NCI-H510A (cell line): ENCODE results near the gene PLB1.

Experiments
- DNase-seq: peaks from one replicate; lab custom pipeline; 2025; lab: John Stamatoyannopoulos, UW

PLB1 gene

GRCh38 chr2:28590496-28591301 lies 94.8 kb downstream of the PLB1 start:
- DNase-seq: no peak

- DNase-seq: no peak
Observed at GRCh38 chr2:28591711-28592335, 96.0 kb downstream of the PLB1 start.

DNA sequence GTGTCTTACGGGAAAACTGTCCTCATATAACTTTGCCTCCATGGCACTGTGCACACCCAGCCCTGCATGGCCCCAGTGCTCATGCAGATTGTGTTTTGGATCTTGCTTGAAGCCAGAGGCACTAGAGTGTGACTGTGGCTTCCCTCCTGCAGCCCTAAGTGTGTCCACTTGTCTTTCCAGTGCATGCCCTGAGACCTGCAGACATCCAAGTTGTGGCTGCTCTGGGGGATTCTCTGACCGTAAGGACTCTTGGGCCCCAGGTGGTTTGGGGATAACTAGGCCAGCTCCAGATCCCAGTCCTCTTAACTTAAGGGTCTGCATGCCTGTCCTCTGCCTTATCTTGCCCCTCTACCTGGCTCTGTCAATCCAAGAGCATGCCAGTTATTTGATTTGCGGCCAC lies 96.6 kb downstream of the PLB1 start:
- DNase-seq: no peak

DNA sequence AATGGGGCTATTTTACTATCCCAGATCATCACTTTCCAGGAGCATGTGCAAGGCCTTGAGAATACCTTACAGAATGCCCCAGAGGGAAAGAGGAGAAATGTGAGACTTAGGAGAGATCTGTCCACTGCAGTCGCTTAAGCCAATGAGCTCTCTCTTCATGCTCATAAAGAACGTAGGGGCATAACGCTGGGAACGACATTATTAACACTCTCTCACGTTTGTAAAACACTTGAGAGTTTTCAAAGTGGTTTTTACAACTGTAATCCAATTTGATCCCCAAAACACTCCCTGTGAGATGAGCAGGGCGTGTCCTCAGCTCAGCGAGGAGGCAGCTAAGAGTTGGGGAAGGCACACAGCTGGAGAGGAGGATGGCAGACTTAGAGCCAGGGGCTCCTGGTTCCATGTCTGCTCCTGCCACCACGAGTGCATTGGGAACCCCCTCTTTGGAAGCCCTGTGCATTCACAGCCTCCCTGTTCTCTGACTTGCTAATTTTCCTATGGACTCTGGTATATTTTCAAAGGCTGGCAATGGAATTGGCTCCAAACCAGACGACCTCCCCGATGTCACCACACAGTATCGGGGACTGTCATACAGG lies 97.4 kb downstream of the PLB1 start:
- DNase-seq: no peak

DNA sequence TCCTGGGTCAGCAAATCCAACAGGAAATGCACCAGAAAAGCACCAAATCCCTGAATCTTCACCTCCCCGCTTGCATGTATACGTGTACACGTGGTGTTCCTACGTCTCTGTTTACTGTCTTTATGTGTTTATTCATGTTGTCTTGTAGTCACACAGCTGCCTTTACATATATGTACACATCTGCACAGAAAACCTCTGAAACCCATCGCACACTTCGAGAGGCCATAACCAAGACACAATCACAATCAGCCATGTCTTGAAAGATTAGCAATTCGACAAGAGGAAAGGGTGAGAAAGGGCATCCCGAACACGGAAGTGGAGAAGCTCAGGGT lies 98.1 kb downstream of the PLB1 start:
- DNase-seq: no peak

DNA sequence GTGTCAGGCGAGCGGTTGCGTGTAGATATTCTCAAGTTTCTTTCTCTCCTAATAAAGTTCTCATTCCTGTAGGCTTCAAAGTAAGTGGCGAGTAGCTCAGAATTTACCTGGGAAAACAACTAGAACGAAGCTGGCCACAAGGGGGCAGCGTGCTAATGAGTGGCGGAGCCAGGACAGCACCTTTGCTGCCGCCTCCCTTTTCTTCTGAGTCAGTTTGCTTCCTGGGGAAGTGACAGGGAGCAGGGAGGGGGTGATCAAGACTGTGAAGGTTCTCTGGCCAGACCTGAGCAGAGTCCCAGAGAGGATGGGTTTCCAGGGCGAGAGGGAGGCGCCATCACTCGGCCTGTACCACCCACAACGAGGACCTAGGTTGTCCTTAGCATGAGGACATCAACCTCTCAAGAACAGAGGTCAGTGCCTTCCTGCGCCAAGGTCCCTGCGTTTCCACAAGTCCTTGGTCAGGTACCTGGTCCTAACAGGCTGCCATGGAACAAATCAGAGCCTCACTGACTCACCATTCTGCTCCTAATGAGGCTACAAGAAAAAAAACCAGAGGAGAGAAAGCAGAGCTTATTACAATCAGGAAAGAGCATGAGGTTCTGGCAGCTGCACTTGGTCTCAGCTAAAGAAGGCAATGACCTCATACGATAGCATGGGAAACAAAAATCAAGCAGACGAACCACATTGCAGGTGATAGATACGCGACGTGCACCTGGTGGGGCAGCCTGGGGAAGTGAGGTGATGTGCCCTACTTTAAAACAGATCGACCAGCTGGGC lies 98.7 kb downstream of the PLB1 start:
- DNase-seq: peak; percentile 72

DNA sequence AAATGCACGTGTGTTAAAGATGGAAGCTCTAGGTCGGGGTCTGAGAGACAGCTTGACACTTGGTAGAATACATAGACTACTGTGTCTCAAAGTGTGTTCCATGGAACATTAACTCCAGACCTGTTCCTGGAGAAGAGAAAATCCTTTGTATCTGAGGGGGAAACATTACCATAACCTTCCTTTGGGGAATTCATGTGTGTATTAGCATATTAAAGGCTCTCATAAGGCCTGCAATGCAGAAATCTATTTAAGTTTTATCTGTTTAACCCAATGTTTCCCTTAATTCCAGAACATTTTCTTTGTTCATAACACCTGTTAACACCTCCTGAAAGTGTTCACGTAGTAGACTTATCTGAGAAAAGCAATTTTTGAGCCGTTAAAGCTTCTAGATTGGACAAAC lies 99.5 kb downstream of the PLB1 start:
- no peak for DNase-seq

GRCh38 chr2:28598484-28598883 lies 102.6 kb downstream of the PLB1 start:
- no peak for DNase-seq

- DNase-seq: no peak
Observed at GRCh38 chr2:28600181-28600580, 104.3 kb downstream of the PLB1 start.

DNA sequence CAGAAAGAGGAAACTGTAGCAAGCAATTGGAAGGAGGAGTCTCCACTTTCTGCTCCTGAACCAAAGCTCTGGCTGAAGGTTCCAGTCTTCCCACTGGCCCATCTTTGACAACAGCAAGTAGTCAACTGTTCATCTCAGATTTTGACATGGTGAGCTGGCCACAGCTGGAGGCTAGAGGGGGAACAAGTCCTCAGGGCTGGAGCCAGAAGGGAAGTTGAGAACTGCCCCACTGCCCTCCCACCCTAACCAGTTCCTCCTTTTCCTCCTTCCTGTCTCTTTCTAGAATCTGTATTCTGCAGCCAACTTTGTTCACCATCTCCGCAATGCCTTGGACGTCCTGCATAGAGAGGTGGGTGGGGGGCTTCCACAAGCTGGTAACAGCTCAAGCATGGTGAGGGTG lies 105.8 kb downstream of the PLB1 start:
- no peak for DNase-seq

GRCh38 chr2:28602136-28602660 lies 106.3 kb downstream of the PLB1 start:
- no peak for DNase-seq

- no peak for DNase-seq
Observed at GRCh38 chr2:28602751-28603639, 107.1 kb downstream of the PLB1 start.

GRCh38 chr2:28603821-28604220 lies 108.0 kb downstream of the PLB1 start:
- no peak for DNase-seq

DNA sequence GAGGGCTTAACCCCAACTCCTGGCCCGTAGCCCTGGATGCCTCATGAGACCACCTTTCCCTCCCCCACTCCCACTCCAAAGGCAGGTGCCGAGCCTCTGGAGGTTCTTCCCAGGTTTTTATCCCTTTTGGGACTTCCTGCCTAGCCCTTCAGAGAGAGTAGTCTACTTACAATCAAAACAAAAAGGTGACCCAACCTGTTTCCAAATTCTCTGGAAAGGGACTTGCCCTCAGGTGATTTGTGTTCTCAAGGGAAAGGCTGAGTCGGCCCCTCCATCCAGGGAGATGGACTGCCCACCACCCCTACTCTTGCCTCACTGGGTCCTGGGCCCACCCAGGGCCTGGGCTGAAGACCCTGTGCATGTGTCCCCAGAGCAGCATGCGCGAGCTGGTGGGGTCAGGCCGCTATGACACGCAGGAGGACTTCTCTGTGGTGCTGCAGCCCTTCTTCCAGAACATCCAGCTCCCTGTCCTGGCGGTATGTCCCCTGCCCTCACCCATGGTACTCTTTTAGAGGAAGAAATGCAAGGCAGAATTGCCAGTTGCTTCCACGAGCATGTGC lies 108.5 kb downstream of the PLB1 start:
- DNase-seq: no peak

DNA sequence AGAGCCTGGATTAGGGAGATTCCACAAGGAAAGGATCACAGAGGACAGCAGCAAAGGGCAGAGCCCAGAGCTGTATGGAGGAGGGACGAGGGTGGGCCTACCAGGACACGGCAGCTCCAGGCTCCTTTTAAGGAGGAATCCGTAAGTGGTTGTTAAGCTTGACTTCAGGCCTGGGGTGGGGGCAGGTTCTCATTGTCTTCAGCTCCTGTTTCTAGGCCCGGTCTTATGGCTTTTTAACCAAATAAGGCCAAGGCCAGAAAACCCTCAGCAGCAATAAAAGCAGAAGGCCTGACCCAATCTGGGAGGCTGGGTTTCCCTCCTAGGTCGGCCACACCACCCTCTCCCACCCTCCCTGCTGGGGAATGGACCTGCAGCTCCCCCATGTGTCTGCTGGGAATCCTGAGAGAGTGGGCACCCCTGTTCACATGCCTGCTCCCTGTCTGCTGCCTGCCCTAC lies 111.2 kb downstream of the PLB1 start:
- DNase-seq: no peak

GRCh38 chr2:28607730-28608499 lies 112.1 kb downstream of the PLB1 start:
- DNase-seq: no peak

GRCh38 chr2:28608500-28609424 lies 112.9 kb downstream of the PLB1 start:
- DNase-seq: no peak

DNA sequence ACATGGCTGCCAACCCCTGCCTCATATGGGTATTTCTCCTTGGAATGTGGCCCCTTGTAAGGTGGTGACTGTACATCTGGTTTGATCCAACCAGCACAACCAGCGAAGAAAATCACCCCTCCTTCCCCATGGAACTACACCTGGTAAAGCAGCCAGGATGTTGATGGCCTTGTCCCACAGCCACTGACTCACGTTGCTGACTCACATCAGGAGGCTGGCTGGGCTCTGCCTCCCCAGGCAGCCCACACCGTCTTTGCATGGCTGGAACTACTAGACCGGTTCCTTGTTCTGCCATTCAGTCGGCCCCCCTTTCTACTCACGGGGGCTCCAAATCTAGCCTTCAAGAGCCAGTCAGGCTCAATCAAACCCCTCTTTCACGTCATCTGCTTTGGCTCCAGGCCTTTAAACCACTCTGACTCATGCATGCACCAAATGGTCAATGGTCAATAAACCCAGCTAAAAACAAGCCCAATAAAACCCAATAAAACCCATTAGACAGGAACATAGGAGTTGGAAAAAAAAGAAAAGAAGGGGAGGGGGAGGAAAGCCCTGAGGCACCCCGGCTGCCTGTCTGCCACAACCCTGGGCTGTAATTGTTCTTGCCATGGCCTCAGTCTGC lies 114.8 kb downstream of the PLB1 start:
- DNase-seq: no peak
